B cell (primary cell): Measurements from ENCODE around the gene CREB3L1. TPM values are rescaled to one million over a fixed set of nuclear protein-coding genes. Genes with fewer than 3 reads are reported as not detected.

ENCODE experiments used
- ATAC-seq: fragments of 200-7000 bp; cut with Tn5 transposase; one replicate; pipeline ENCODE4 v1.10.0; 2021; ENCODE audit warnings: low read depth, mild to moderate bottlenecking, moderate number of reproducible peaks, moderate library complexity
- CTCF ChIA-PET: fragments of 350-600 bp; sonication (Branson Sonifier 250); formaldehyde crosslinking; loops from one replicate; lab custom pipeline; 2021; ENCODE audit warnings: antibody characterized with exemption, inconsistent platforms; lab: Charles Lee
- POLR2A ChIA-PET: fragments of 350-600 bp; sonication (Branson Sonifier 250); formaldehyde crosslinking; loops from one replicate; lab custom pipeline; 2021; ENCODE audit warnings: antibody characterized with exemption; lab: Charles Lee
- DNase-seq: peaks from one replicate; pipeline ENCODE4 v3.0.0; 2013
- H2AFZ ChIP-seq: 2 replicates; pipeline ENCODE4 v1.6.1; 2012; ENCODE audit warnings: mild to moderate bottlenecking, low read depth, low read length; ENCODE audit not compliant: insufficient read depth, poor library complexity, severe bottlenecking
- H3K27ac ChIP-seq, 2 donors: 1 replicate in 1 of 2; 2 replicates in 1 of 2; pipeline ENCODE4 v1.5.1; 2012 to 2013; ENCODE audit warnings: low read length in 2 of 2, mild to moderate bottlenecking in 2 of 2, moderate library complexity in 1 of 2
- H3K27me3 ChIP-seq, 4 experiments: fragments of 200-600 bp in 1 of 4; sonication (generic) in 1 of 4; replicated peaks in 1 of 4; 1 replicate in 2 of 4; 2 replicates in 2 of 4; pipeline versions ENCODE4 v1.6.1 to v1.7.0; 2013 to 2016; ENCODE audit warnings: low read length in 3 of 4, mild to moderate bottlenecking in 2 of 4, mixed read lengths in 1 of 4, moderate library complexity in 1 of 4; ENCODE audit not compliant: insufficient read depth in 4 of 4, control insufficient read depth in 3 of 4; ENCODE audit errors: control extremely low read depth in 1 of 4
- H3K36me3 ChIP-seq, 2 experiments: replicated peaks in 1 of 2; 1 replicate in 1 of 2; 2 replicates in 1 of 2; pipeline versions ENCODE4 v1.6.1 to v1.7.1; 2013; ENCODE audit warnings: low read length in 1 of 2; ENCODE audit not compliant: insufficient read depth in 2 of 2, control insufficient read depth in 1 of 2; ENCODE audit errors: control extremely low read depth in 1 of 2, extremely low read depth in 1 of 2
- H3K4me1 ChIP-seq, 2 donors: fragments of 200-600 bp in 1 of 2; sonication (generic) in 1 of 2; 1 replicate in 1 of 2; 2 replicates in 1 of 2; pipeline versions ENCODE4 v1.5.1 to v1.6.1; 2013 to 2017; ENCODE audit warnings: low read length in 2 of 2; ENCODE audit not compliant: control insufficient read depth in 2 of 2, insufficient read depth in 2 of 2
- H3K4me2 ChIP-seq: replicated peaks from 2 replicates; pipeline ENCODE3; 2012; ENCODE audit warnings: mild to moderate bottlenecking, low read depth, low read length; ENCODE audit not compliant: poor library complexity, severe bottlenecking
- H3K4me3 ChIP-seq, 5 experiments: fragments of 200-600 bp in 1 of 5; sonication (generic) in 1 of 5; 1 replicate in 3 of 5; 2 replicates in 2 of 5; pipeline versions ENCODE4 v1.5.1 to v1.7.0; 2011 to 2016; ENCODE audit warnings: low read length in 4 of 5, mild to moderate bottlenecking in 4 of 5, low read depth in 2 of 5, control low read depth in 1 of 5, moderate library complexity in 1 of 5; ENCODE audit not compliant: insufficient read depth in 1 of 5; ENCODE audit errors: control extremely low read depth in 1 of 5, extremely low read depth in 1 of 5
- H3K79me2 ChIP-seq: fragments of 200-600 bp; sonication (generic); one replicate; pipeline ENCODE4 v1.6.0; 2016; ENCODE audit warnings: low read length; ENCODE audit not compliant: control insufficient read depth, insufficient read depth
- H3K9ac ChIP-seq: fragments of 200-600 bp; sonication (generic); 2 replicates; pipeline ENCODE4 v1.6.1; 2017; ENCODE audit warnings: mild to moderate bottlenecking, low read length, moderate library complexity
- H3K9me3 ChIP-seq, 3 donors: one replicate each; pipeline versions ENCODE4 v1.6.1 to v1.7.1; 2013; ENCODE audit warnings: low read length in 2 of 3; ENCODE audit not compliant: control insufficient read depth in 2 of 3, insufficient read depth in 1 of 3; ENCODE audit errors: control extremely low read depth in 1 of 3
- H4K20me1 ChIP-seq: 2 replicates; pipeline ENCODE4 v1.6.0; 2012; ENCODE audit warnings: mild to moderate bottlenecking, low read length; ENCODE audit not compliant: insufficient read depth, control insufficient read depth, poor library complexity, severe bottlenecking
- H3K27ac Mint-ChIP-seq: one replicate; pipeline ENCODE4 v1.8.0; 2021; ENCODE audit warnings: mixed read lengths
- H3K27me3 Mint-ChIP-seq: one replicate; pipeline ENCODE4 v1.8.0; 2021; ENCODE audit warnings: mixed read lengths
- H3K4me1 Mint-ChIP-seq: one replicate; pipeline ENCODE4 v1.8.0; 2021; ENCODE audit warnings: mixed read lengths
- H3K4me3 Mint-ChIP-seq: one replicate; pipeline ENCODE4 v1.8.0; 2021; ENCODE audit warnings: mixed read lengths
- H3K9me3 Mint-ChIP-seq: one replicate; pipeline ENCODE4 v1.8.0; 2022; ENCODE audit warnings: mixed read lengths; ENCODE audit not compliant: insufficient read depth
- CTCF ChIP-seq: fragments of 200-600 bp; IDR thresholded peaks from one replicate; pipeline ENCODE4 v1.8.0; 2022; ENCODE audit warnings: antibody characterized with exemption, mild to moderate bottlenecking
- EZH2 ChIP-seq: IDR thresholded peaks from 2 replicates; pipeline ENCODE4 v1.6.1; 2012; ENCODE audit warnings: borderline replicate concordance, low read depth, mild to moderate bottlenecking, moderate library complexity, low read length; ENCODE audit not compliant: insufficient read depth, poor library complexity, severe bottlenecking
- WGBS: methylation state at CpG from one replicate; pipeline ENCODE4 v1.1.5; 2013; ENCODE audit warnings: missing lambda C conversion rate; ENCODE audit not compliant: insufficient coverage; 5-methylcytosine and 5-hydroxymethylcytosine counted together
- intact Hi-C: fragments of 100-400 bp; cut with micrococcal nuclease; formaldehyde crosslinking; loops from one replicate; pipeline ENCODE4 v1.10.0; 2022
- polyA plus RNA-seq: library from polyadenylated mRNA; depleted of rRNA; stranded (reverse); fragments of >200 nt; gene quantifications from 2 replicates; pipeline ENCODE4 v1.2.3, GENCODE V29; 2012
- total RNA-seq, 2 donors: library from RNA; stranded (reverse); fragments of 120-200 nt in 1 of 2; gene quantifications; 1 replicate in 1 of 2; 2 replicates in 1 of 2; pipeline versions ENCODE4 v1.2.3 to v1.2.4, GENCODE V29; 2013 to 2022

The CREB3L1 gene
- total and polyA plus RNA-seq, 2 donors (not counting 1 experiment from before 2014, with no cell fraction given), result not detected

GRCh38 chr11:46285173-46285572 is 7.7 kb downstream of the CREB3L1 start:
- Histone ChIP-seq H3K4me3 (no peak overlapping the region), H3K27ac (no peak overlapping the region), H3K4me2 (no peak overlapping the region), H3K79me2 (no peaks in the 10 kb centered on the region), H3K27me3 (peaks cover 0 to 28% (median 4%) of the 10 kb centered on the region in 4 experiments), H2AFZ (no peak overlapping the region), H3K9me3 (no peaks in the 10 kb centered on the region), H3K36me3 (no peaks in the 10 kb centered on the region), H3K4me1 (no peaks in the 10 kb centered on the region), H3K9ac (no peak overlapping the region), H4K20me1 (no peaks in the 10 kb centered on the region)
- intact Hi-C loops, result no loop called here
- Mint-ChIP-seq H3K4me3 (no peak overlapping the region), H3K4me1 (no peaks in the 10 kb centered on the region), H3K27me3 (peaks cover 56% of the 10 kb centered on the region), H3K27ac (no peak overlapping the region), H3K9me3 (no peaks in the 10 kb centered on the region)
- CTCF ChIA-PET, result interaction anchor here (1.1 to 1.2 kb wide), 2 partner anchors 10 to 22 kb away, joined by 3 read pairs; no protein-coding TSS in a partner anchor
- POLR2A ChIA-PET, result no interaction called here
- 89% methylated on average over 3 of the region's 3 CpGs for WGBS
- TF ChIP-seq CTCF (no peak), EZH2 (no peak)
- no peak for ATAC-seq
- DNase-seq, result no peak

GRCh38 chr11:46285594-46286033 is 8.2 kb downstream of the CREB3L1 start:
- CTCF ChIA-PET, result interaction anchor here (1.2 kb wide), 1 partner anchor 10 kb away, joined by 3 read pairs; no protein-coding TSS in a partner anchor

More at GRCh38 chr11:46285594-46286033, 8.2 kb downstream of the CREB3L1 start:
- Histone ChIP-seq H3K79me2 (no peaks in the 10 kb centered on the region), H3K9ac (no peak overlapping the region), H2AFZ (no peak overlapping the region), H3K27ac (no peak overlapping the region), H3K36me3 (no peaks in the 10 kb centered on the region), H3K9me3 (no peaks in the 10 kb centered on the region), H3K4me3 (no peak overlapping the region), H3K4me2 (no peak overlapping the region), H3K4me1 (no peaks in the 10 kb centered on the region), H4K20me1 (no peaks in the 10 kb centered on the region), H3K27me3 (peaks cover 0 to 25% (median 4%) of the 10 kb centered on the region in 4 experiments)
- Mint-ChIP-seq H3K4me3 (no peak overlapping the region), H3K4me1 (no peaks in the 10 kb centered on the region), H3K9me3 (no peaks in the 10 kb centered on the region), H3K27ac (no peak overlapping the region), H3K27me3 (peaks cover 56% of the 10 kb centered on the region)
- DNase-seq (no peak), ATAC-seq (no peak)
- intact Hi-C loops, result no loop called here
- TF ChIP-seq CTCF (no peak), EZH2 (no peak)
- POLR2A ChIA-PET, result no interaction called here
- 73% methylated on average over 8 of the region's 11 CpGs for WGBS
